Left forelimb (tissue), 1 donor: ENCODE measurements around the gene CLDN7.

ENCODE experiments used
- DNase-seq: peaks from one replicate; pipeline ENCODE4 v3.0.0-alpha.2; 2018; ENCODE audit warnings: low spot score

Gene CLDN7, protein sequence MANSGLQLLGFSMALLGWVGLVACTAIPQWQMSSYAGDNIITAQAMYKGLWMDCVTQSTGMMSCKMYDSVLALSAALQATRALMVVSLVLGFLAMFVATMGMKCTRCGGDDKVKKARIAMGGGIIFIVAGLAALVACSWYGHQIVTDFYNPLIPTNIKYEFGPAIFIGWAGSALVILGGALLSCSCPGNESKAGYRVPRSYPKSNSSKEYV

DNA sequence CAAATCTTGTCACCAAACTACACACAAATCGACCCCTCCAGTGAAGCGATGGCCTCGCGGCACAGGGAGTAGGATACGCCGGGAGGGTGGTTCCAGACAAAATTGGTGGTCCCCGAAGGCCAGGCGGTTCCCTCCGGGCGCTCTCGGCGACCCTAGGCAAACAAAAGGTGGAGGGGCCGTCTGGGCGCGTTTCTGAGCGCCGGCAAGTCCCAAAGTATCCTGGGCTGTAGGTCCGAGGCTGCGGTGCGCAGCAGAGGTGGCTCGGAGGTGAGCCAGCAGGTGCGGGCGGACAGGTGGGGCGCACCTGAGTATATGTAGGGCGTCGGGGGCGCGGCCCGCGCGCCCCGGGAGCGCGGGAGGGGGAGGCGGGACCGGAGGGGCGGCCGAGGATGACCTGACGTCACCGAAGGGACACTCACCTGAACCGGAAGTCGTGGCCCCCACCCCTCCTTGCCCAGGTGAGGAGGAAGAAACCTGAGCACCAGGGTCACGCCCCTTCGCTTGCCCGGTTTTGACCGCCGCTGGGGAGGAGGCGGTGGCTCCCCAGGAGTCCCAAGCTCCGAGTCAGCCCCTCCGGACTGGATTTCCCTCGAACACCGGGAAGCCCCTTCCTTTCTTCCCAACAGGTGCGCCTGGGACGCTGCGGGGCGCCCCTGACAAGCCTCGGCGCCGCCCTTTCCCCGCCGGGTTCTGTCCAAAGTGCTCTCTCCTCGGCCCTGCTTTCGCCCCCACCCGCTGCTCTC is at the start of gene CLDN7:
TSS of gene CLDN7 (minus strand) at position 287 of the 743 bp plus-strand sequence. CDS start 435 bp downstream, outside the sequence.
- no peak for DNase-seq

DNA sequence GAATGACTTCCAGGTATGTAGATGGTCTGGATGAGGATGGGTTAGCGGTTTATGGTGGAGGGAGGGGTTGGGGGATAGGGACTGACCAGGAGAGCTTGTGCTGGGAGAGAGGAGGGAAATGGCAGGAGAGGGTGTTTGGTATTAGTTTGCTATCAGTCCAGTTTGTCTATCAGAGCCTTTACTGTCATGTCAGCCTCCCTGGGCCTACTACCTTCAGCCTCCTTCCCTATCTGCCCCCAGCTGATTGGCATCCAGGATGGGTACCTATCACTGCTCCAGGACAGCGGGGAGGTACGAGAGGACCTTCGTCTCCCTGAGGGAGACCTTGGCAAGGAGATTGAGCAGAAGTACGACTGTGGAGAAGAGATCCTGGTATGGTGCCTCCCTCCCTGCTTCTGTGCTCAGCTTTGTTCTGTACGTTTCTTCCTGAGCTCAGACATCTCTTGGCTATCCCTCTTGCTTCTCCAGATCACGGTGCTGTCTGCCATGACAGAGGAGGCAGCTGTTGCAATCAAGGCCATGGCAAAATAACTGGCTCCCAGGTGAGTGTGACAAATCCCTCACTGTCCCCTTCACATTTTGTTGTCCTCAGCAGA is 48.9 kb upstream of the CLDN7 start:
- no peak for DNase-seq

DNA sequence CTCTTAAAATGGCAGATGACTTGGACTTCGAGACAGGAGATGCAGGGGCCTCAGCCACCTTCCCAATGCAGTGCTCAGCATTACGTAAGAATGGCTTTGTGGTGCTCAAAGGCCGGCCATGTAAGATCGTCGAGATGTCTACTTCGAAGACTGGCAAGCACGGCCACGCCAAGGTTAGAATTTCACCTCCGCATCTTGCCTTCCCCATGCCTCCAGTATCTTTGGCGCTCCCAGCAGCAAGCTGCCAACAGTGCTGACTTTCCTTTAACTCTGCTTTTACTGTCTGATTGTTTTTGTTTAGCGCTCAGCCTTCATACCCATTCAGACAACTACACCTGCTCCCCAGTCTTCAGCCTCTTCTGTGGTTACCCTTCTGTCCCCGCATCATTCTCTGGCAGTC is 47.4 kb upstream of the CLDN7 start:
- DNase-seq, result no peak

DNA sequence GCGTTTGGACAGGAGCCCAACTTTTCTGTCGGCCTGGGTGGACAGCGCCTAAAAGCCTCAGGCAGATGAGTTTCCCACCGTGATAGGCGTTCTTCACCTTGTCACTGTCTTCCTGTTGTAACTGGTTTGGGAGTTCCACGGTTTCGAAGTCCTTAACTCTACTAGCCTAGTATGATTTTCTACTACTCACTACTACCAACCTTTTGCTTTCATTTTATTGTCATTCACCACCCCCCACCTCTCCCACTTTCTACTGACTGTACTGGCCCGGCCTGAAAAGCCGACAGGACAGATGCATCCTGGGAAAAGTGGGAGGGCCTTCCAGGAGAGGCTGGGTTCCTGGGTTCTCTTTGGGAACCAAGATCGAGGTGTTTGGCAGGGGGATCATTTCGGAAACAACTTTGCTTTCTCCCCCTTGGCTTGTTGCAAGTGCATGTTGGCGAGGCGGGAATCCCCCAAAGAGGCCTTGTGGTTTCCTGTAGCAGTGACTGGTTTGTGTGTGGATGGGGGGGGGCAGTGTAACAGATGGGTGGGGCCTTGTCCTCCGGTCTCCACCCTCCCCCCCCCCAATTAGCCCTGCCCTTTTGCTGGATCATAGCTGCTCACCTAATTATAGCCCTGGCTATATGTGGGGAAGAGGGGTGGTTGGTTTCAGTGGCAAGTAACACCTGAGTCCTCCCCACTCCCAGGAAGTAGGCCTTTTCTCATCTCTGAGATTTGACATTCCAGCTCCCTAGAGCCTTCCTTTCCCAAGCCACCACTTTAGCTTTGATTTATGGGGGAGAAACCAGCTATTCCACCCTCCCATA is 46.6 kb upstream of the CLDN7 start:
- peak; percentile 79 for DNase-seq

DNA sequence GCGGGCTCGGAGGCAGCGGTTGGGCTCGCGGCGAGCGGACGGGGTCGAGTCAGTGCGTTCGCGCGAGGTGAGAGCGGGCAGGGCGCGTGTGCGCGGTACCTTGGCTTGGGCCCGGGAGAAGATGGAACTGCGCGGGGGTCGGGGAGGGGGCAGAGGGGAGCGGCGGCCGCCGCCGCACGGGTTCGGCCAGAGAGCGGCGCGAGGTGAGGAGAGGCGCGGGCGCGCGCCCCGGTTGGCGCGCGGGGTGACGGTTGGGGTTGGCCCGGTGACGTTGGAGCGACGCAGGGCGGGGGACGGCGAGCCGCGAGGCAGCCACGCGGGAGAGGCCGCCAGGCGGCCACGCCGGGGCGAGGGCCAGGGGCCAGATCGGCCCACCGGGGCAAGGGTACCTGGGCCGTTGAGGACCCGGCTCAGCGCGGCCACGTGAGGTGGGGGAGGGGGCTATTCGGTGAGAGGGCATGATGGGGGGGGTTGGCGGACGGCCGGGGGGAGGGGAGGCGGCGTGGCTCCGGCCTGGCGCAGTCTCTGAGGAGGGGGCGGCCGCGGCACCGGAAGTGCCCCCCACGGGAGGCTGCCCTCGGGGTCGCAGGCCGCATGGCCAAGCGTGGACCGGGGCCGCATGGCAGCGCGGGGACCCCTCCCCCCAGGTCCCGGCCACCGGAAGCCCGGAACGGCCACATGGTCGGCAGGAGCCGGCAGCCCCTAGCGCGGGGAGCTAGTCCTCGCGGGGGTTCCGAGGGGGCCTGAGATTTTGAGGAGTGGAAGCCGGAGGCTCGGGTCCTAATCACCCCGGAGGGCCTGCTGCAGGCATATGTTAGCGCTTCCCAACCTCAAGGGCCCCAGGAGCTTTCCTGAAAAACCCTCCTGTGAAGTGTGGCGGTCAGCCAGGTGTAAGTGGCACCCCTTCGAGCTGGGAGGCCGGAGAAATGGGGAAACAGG is 45.7 kb upstream of the CLDN7 start:
- no peak for DNase-seq

DNA sequence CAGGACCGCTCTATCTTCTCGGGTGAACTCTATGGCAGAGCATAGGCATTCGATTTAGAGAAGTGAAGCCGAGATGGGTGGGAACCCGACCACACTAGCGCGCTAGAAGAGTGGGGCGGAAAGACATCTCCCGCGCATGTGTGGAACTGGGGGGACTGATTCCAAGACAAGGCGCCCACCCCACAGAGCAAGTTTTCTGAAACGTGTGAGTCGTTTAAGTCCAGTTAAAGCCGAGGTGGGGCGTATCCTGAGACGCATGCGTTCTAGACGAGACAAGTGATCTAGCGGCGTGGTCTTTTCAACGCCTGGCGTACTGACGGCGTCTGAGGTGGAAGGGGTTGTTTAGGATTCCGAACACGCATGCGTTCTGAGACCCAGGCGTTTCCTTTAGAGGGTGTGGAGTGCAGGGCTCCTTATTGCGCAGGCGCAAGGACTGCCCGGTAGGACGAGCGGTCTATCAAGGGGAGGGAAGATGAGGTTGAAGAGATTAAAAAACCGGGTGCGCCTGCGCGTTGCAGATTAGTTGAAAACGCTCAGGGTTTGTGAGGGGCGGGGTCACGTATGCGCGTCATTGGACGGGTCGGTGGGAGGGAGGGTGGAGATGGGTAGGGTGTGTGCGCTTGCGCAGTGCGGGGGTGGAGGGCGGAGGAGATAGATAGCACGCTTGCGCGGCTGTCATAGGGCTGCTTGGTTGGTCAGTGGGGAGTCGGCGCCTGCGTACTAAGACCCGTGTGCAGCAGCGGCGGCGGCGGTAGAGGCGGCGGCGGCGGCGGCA is 44.8 kb upstream of the CLDN7 start, which contains the start of gene EIF5A:
TSS of gene EIF5A (plus strand) at position 718 of the 775 bp plus-strand sequence. CDS start 2,008 bp downstream, outside the sequence.
- DNase-seq, result peak; percentile 100

DNA sequence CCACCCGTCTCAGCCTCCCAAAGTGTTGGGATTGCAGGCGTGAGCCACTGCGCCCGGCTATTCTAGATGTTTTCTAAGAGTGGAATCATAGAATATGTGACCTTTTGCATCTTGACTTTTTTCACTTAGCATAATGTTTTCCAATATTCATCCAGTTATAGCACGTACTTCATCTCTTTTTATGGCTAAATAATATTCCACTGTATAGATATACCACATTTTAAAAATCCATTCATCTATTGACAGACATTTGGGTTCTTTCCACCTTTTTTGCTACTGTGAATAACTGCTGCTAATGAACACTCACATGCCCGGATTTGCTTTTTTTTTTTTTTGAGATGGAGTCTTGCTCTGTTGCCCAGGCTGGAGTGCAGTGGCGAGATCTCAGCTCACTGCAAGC is 41.9 kb upstream of the CLDN7 start:
- DNase-seq, result no peak

DNA sequence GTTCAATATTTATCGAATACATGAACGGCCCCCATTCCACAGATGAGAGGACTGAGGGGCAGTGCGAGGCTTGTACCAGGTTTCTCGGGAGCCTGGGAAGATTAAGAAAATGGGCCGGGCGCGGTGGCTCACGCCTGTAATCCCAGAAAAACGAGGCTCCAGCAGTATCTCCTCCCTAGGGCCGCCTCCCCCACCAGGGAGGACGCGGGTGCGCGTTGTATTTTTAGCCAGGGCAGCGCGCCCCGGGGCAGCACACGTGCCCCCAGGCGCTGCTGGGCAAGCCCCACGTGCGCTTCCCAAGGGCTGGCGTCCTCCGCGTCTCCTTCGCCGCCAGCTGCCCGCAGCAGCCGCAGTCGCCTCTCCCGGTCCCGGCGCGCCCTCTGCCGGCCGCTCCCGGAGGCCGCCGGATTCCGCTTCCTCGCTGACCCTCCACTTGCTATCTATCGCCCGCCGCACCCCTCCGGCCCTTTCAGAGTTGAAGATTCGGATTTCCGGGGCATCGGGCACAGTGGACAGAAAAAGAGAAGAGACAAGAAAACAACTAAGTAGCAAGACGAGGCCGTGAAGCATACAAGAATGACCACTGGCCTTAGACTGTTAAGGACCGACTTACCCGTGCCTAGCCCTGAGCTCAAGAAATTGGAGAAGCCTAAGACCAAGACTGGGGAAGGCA is 34.0 kb upstream of the CLDN7 start:
- DNase-seq, result peak; percentile 89

DNA sequence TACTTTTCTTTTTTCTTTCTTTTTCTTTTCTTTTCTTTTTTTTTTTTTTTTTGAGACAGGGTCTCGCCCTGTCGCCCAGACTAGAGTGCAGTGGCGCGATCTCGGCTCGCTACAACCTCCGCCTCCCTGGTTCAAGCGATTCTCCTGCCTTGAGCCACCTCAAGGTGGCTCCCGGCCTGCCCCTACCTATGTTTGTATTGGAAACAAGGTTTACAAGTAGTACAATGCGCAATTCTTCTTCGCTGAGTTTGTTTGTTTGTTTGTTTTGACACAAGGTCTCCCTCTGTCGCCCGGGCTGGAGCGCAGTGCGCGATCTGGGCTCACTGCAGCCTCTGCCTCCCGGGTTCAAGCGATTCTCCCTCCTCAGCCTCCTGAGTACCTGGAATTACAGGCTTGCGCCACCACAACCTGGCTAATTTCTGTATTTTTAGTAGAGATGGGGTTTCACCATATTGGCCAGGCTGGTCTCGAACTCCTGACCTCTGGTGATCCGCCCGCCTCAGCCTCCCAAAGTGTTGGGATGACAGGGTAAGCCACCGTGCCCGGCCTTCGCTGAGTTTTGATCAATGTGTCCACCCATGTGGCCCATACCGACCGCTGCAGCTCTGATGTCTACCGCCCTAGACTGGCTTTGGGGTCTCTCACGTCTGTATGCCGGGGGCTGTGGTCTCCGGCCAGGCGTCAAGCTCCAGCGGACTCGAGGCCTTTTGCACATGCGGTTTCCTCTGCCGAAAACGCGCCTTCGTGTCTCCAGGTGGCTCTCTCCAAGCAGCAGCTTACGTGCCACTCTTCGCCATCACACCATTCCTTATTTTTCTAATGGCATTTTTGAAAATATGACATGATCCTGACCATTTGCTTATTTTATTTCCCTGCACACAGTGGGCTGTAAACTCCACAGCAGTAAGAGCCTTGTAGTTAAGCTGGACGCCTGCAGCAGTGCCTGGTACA is 33.2 kb upstream of the CLDN7 start:
- DNase-seq, result peak; percentile 61

DNA sequence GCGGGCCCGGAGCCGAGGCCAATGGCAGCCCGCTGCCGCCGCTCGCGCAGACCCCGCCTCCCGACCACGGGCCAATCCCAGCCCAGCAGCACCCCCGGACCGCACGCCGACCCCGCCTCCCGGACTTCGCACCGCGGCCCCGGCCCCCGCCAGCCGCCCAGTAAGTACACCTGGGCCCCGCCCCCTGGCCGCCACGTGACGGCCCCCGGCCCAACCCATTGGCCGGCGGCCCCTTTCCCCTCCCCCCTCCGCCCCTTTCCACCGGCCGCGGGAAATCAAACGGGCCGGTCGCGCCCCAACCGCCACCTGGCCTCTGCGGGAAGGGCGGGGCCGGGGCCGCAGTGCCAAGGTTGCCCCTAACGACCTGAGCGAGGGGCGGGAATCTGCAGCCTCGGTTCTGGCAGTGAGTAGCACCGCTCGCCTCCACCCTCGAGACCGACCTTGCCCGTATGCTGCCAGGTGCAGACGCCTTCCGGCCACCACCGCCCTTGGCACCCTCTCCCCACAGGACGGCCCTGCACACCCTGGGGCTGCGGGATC is 32.4 kb upstream of the CLDN7 start, which contains the start of gene YBX2:
TSS of gene YBX2 (minus strand) at position 26 of the 540 bp plus-strand sequence. CDS start 139 bp downstream, outside the sequence.
- DNase-seq, result peak; percentile 71

DNA sequence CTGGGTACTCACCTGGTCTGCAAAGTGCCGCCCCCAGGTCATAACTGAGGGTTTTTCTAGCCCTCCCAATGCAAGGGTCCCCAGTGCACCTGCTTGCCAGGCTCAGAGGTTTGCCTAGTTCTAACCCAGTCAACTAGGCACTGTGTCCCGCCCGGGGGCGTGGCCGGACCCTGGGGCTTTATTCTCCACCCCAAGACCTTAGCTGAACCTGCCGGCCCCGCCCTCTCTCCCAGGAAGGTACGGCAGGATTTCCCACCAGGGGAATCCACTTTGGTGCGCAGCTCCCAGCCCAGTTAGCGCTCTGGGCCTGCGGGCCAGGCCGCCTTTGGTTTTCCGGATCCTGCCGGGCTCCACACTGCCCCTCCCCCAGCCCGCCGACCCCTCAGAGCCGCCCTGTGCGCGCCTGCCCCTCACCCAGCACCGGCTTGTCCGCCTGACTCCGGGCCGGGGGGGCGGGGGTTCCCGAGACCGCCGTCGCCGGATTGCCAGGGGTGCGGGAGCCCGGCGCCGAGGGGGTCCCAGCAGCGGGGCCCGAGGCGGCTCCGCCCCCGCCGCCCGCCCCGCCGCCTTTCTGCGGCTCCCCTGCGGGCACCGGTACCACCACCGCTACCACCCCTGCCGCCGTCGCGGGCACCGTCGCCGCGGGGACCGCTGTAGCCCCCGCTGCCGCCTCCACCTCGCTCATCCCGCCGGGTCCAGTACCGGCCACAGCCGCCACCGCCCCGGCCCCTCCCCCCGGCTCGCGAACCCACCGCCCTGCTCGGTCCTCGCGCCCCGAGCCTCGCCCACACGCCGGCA is 31.7 kb upstream of the CLDN7 start:
- DNase-seq, result peak; percentile 62

DNA sequence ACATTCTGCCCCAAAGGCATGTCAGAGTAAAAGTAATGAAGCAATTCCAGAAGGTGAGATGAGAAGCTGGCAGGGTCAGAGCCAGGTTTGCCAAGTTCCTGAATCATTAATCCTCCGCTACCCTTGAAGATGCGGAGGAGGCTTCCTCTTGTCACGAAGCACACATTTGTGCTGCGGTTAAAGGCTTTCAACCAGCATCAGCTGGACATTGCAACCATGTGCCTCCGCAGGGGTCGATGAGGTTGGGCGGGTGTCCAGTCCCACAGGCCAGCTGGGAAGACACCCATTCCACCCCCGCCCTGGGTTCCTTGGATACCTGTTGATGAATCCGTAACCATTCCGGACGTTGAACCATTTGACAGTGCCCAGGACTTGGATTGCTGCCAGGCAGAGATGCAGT is 30.9 kb upstream of the CLDN7 start:
- no peak for DNase-seq

DNA sequence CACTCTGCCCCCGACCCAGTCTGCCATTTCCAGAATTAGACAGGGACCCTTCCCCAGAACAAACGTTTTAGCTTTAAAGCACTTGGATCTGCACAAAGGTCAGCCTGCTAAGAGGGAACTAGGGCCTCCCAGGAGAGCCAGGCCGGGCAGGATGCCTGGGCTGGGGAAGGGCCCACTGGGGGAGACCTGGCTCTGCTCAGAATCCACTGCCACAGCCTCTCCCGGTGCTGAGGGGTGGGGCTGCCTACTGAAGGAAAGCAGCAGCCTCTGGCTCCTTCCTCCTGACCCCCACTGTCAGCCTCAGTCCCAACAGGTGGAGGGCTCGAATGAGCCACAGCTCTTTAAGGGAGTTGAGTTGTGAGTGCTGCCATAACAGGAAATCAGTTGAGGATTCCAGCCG is 30.5 kb upstream of the CLDN7 start:
- DNase-seq, result no peak

DNA sequence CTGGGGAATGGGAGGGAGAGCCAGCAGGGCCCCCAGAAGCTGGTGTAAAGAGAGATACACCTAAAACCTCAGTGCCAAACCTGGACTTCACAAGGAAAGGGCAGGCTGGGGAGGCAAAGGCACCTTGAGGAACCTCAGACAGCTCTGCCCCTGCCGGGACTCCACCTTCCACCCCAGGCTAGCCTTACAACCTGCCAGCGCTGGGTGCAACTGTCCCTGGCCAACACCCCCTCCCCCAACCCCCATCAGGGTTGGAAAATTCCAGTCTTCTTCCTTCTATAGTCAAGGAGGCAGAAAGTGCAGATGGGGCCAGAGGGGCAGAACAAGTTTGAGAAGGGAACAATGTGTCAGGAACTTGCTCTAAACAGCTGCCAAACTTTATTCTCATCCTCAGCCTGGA is 29.9 kb upstream of the CLDN7 start:
- no peak for DNase-seq

DNA sequence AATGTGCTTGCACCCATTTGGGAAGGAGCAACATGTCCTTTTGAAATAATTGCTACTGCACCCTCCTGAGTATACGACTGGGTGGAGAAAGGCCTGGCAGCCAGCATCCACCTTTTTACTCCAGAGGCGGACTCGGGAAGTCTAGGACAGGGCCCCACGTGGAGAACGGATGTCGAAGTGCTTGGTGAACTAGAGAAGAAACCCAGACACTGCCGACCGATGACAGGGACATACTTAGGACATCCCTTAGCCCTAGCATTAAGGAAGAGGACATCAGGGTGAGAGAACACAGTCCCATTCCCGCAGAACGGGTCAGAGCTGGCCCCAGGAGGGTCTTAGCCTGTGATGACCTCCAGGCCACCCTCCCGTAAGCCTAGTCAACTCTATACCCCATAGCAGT is 28.4 kb upstream of the CLDN7 start:
- DNase-seq, result no peak

DNA sequence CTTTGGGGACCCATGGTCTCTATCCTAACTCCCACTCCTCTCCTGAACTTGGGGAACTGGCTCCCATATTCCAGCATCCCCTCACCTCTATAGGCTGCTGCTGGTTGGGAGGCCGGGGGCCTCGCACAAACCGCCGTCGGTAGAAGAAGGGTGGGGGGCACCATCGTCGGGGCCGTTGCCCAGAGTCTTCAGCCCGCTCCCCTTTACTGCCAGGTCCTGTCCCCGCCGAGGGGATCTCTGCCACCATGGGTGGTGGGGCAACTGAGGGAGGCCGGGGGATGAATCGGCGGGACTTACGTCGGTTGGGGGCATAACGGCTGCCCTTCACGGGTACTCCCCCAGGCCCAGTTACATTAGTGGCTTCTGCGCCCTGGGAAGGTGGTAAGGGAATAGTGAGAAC is 27.9 kb upstream of the CLDN7 start:
- no peak for DNase-seq

DNA sequence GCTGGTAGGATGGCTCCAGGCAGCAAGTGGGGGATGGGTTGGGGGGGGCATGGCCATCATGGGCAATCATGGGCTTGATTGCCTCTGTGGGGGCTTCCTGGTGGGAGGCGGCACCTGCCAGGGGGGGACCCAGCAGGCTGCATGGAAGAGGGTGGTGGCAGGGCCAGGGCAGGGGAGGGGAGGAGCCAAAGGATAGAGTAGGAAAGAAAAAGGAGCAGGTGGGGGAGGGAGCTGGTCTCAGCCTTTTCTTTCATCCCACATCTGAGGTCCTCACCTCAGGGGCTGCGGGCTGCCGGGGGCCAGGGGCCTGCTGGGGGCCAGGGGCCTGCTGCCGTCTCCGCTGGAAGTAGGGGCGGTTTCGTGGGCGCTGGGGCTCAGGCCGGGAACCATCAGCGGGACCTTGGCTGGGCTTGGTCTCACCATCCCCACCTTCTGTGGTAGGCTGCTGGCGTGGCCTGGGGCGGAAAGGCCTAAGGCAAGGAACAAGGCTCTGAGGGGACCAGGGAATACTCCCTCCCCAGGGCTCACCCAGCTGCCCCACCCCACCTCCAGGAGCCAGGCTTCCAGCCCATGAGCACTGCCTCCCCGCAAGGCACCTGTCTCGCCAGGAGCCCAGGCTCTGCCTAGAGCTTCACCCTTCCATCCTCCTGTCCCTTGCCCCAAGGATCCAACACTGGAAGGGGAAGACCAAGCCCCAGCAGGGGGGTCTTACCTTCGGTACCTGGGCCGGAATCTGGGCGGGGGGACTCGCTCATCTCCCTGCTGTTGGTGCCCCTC is 27.2 kb upstream of the CLDN7 start:
- no peak for DNase-seq
